HG02870 (cell line): ENCODE data around the gene HOXB9.

ENCODE experiments used
- ATAC-seq: cut with Tn5 transposase; IDR thresholded peaks from one replicate; pipeline ENCODE4 v1.9.1; 2021; ENCODE audit warnings: mild to moderate bottlenecking, moderate library complexity; ENCODE audit not compliant: unreplicated experiment

HOXB9 gene

DNA sequence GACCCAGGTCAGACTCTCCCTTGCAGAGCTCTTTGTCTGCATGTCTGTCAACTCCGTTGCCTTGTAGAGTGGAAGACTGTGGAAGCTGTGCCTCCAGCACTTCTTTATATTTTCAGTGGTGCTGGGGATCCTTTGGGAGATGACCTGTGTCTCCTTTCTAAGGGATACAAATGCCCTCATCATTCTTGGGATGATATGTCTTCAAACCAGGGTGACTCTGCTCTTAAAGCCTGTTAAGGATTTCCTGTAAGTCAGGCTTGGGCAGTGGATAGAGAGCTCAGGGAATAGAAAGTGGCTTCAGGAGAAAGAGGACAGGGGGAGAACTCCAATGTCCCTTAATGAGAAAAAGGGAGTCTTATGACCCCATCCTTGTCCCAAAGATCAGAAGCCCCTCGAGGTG is 37.6 kb downstream of the HOXB9 start:
- no peak for ATAC-seq

DNA sequence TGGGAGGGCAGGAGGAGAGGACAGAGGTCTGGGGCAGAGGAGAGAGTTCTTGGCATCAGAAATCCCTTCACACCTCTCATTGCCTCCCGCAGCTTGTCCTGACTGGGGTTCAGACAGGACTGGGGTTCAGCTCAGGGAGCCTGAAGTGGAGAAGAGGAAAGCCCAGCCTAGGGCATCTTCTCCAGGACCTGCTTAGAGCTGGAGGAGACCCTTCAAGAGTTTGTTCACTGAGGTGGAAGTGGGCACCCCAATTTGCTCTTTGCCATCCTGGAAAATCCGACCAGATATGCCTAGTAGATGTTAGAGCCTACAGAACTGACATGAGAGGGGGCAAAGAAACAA is 38.1 kb downstream of the HOXB9 start:
- ATAC-seq: no peak

DNA sequence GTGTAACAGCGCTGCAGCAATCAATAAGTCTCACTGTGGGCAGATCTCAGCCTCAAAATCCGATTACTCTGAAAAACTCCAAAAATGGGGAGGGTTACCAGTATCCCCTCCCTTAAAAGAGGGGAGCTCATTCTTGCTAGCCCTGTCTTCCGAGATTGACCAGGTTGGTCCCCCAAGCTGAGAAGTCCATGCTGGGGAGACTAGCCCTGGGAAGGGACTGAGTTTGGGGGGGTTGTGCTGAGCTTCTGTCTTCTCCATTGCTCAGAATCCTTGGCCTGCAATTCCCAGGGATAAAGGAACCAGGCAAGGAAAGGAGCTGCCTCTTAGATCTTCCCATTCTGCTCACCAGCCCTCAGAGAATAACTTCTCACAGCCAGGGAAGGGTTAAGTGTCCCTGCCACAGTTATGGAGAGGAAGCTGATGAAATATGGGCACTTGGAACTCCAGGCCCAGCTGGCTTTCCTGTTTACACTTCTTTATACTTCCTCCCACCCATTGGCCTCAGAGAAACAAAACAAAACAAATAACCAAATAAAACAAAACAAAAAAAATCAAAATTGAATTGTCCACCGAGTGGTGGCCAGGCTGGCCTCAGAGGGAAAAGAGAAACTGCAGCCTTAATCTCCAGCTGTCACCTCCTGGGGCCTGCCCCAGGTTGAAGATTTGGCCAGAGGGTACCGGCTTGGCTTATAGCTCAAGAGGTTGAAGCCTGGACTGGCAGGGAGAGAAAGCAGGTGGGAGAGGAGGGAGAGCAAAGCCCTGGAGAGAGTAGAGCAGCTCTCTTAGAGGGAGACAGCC is 38.7 kb downstream of the HOXB9 start:
- ATAC-seq: no peak

DNA sequence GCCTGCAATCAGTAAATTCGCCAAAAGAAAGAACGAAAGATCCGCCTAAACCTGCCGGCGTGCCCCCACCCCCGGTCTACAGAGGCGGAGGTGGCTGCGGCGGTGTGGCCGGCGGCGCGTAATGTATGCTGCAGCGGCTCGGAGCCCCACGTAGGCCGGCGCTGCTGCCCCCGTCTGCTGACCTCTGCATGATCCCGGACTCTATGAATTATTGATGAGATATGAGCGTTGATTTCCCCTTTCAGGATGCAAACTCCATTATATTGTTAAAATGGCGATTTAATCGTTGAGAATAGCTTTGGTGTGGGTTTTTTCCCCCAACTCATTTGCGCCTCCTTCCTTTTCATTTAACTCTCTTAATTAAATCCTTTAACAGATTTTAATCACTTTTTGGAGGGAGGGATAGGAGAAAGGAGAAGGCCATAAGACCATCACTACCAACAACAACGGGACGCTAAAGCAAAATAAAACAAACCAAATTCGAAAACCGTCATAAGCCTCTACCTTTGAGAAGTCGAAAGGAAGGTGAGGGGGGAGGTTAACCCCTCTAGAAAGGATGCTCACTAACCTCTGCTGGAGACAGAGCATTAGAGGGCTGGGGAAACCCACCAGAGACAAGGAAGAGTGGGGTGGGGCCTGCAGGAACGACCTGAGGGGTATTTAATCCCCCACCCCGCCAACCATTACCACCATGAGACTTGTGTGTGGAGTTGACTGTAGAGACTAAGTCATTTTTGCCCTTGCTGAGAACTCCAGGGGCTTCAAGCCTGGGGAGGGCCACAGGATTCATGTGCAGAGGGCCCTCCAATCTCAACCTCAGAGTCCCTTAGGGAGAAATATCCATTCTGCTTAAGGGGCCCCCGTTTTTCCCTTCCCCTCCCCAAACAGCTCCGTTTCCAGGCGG is 39.6 kb downstream of the HOXB9 start:
- no peak for ATAC-seq

DNA sequence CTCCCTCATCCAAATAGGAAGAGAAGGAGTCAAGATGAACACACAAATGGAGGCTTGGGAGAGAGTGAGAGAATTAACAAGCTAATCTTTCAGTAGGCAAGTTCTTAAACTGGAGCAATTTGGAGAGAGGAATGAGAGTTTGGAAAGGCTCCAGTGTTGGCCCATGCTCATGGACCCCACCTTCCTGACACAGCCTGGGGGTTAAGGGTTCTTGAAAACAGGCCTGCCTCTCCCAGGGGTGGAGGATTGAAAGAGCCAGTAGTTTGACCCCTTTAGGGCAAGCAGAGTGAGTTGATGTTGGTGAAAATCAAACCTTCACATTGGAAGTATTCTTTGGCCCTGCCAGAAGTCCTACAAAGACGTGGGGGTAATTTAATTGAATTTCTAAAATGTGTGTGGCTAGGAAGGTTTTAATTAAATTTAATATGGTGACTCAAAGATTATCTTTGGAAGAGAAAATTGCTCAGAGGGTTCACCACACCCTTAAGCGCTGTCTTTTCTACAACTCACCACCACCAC is 41.9 kb downstream of the HOXB9 start:
- no peak for ATAC-seq

DNA sequence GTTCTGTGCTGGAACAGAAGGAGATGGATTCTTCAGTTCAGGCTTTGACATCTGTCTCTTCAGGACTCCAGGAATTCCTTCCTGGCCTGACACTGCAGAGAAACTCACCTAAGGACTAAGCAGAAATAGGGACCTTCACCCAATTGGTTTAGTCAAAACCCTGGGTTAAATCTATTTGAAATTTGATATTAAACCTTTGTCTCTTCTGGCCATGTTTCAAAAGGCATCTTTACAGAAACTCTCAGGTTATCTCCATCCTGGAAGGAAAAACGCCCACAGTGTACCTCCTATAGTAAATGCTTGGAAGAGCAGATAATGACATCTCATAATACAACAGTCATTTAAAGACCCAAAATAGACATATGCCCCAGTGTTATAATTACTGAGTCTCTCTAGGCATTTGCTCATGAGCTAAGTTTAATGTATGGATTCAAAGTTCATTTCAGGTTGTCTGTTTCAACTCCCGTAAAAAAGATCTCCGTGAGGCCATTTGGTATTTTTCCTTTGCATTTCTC is 42.4 kb downstream of the HOXB9 start:
- ATAC-seq: no peak

DNA sequence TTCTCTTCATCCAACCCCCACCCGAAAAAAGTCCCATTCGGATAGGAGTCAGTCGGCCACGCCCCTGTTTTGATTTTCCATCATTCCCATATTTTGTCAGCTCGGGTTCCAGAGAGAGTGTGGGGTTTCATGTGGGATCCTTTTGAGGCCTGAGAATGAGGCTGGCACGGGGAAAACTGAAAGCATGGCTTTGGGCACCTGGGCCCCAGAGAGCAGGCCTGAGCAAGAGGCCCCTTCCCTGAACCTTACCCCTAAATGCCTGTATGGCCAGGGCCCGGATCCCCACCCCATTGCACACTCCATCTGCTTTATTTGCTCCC is 43.4 kb downstream of the HOXB9 start:
- no peak for ATAC-seq

DNA sequence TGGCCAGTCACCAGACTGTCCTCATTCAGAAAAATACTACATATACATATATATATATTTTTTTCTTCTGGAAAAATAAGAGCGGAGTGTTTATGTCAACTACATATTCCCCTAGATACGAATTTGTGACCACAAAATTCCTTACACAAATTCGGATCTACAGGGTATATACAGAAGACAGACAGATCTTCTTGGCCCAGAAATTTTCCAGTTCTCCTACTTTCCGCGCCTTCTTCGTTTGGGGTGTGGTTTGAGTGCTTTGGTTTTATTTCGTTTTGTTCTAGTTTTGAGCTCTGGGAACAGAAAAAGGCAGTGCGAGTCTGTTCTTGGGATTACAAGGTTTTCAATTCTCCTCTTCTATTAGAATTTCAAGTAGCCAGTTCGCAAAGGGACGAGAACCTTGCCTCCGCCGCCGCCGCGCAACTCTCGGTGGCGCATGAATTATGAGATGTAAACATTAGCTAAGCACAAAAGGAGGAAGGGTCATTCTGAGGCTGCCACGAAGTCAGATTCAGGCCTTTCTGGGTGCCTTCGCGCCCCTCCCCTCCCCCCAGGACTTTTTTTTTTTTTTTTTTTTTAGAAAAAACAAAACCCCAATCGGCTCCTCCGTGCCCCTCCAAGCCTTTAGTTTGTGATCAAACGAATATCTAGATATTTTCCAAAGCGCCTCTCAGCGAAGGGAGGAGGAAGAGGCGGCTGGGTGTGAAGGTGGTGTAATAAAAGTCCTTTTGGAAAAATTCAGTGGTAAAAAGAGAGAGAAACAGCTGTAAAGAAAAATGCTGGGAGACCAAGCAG is 46.2 kb downstream of the HOXB9 start:
- ATAC-seq: no peak

DNA sequence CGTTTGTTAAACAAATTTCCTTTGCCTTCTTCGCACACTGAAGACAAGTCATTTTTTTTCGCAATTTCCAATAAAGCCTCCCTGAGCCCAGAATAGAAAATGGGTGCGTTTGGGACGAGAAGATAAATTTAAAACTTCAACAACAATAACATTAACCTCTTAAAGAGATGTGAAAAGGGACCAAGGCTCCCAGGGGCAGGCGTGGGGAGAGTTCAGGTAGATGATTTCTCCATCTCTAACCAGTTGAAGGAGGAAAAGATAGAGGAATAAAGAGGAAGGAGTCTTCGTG is 46.7 kb downstream of the HOXB9 start:
- no peak for ATAC-seq

DNA sequence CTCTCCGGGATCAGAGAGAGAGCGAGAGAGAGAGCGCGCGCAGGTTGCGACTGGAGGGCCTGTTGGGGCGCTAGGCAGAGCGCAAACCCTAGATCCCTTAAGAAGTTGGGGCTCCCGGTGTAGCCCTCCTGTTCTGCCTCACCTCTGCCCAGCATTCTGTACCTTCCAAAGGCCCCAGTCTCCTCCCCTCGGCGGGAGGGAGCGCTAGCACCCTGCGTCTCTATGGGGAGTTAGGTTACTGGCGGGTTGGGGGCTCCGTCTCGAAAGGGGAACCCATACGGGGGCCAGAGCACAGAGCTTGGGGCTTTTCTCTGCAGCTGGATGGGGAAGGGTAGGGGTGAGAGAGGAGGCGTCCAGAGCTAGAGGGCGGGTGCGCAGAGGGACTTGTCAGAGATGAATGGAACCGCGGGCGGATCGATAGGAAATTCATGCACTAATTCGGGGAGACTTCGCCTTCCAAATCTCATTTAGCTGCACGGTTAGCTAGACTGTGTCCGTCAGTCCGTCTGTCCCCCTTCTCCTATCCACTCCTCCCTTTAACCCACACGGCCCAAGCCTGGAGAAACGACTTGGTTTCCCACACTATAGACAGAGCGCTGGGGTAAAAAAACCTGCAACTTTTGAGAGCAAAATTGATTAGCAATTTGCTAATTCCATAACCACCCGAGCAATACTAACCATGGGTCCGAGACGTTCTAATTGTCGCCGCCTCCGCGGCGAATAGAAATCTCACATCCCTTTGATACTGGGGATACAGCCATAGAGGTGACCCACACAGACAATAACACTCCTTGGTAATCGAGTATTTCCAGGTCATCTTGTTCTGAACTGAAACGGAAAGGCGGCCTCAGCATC is 47.3 kb downstream of the HOXB9 start:
- peak; percentile 22 for ATAC-seq

DNA sequence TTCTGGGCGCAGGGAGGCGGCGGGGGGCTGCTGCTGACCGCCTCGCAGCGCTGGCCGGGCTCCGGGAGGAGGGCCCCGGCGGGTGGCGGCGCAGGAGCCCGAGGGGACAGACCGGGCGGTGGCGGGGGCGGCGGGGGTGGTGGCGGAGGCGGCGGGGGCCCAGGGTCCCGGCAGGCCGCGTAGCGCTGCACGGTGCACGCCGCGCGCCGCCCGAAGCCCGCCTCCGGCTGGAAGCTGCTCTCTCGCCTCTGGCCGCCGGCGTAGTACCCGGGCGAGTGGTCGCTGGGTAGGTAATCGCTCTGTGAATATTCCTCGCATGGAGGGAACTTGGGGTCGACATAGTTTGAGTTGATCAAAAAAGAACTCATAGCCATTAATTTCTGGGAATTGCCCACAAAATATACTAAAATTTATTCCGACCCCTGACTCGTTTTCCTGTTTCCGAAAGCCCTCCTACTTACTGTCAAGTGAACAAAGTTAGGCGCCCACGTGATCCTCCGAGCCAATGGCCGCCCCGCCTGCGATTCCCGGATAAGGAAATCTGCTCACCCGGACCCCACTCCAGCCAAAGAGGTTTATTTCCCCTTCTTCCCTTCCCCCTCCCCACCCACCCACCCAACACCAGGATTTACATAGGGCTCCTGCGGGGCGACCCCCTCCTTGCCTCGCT is 48.1 kb downstream of the HOXB9 start, which contains the start of gene HOXB4:
HOXB4 (minus strand) TSS at position 405 of the 670 bp plus-strand sequence; CDS start at position 374, 31 bp downstream.
- ATAC-seq: peak; percentile 69

DNA sequence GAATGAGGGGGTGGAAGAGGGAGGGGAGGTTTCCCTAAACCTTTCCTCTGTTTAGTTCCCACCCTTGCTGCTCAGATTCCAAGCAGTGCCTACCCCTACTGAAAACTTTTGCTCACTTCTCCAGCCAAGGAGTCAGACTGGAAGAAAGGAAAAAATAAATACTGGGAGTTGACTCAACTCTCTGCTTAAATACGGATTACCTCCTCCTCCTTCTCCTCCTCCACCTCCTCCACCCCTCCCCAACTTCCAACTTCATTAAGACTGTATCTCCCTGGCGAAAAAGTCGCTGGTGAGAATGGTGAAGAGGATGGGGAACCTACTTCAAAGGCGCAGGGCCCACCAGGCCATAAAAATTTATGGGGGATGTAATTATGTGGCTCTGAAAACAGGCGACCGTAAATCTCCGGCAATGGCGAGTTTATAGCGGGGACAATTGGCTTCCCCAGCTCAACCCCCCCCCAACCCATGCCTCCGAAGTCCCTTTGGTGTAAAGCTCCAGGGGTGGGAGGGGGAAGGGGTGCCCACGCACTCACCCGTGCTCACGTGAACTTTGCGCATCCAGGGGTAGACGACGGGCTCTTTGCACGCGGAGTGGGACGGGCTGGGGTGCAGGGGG is 48.7 kb downstream of the HOXB9 start:
- ATAC-seq: no peak

DNA sequence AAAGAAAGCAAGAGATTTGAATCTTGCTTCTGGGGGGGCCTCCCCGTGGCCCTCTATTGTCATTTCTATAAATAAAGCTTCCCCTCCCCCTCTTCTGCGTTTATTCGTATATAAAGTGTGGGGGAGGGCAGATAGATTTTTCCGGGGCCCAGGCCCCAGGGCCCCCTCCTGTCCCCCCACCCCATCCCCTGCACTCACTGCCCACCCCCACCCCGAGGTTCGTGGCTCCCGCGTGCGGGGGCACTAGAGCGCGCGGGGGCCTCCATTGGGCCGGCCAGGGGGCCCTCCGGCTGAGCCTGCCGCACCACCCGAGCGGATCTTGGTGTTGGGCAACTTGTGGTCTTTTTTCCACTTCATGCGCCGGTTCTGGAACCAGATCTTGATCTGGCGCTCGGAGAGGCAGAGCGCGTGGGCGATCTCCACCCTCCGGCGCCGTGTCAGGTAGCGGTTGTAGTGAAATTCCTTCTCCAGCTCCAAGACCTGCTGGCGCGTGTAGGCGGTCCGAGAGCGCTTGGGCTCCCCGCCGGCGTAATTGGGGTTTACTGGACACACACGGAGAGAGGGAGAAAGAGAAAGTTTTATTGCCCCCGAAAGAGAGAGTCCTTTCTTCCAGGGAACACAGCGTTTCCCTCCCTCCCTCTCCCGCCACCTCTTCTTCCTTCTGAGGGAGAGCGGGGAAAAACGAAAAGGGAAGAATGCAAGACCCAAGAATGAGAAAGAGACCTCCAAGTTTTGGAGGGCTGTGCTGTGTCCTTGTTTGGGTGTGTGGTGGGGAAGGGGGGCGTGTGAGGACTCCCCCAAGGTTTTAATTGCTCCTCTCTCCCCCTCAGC is 49.5 kb downstream of the HOXB9 start:
- no peak for ATAC-seq

DNA sequence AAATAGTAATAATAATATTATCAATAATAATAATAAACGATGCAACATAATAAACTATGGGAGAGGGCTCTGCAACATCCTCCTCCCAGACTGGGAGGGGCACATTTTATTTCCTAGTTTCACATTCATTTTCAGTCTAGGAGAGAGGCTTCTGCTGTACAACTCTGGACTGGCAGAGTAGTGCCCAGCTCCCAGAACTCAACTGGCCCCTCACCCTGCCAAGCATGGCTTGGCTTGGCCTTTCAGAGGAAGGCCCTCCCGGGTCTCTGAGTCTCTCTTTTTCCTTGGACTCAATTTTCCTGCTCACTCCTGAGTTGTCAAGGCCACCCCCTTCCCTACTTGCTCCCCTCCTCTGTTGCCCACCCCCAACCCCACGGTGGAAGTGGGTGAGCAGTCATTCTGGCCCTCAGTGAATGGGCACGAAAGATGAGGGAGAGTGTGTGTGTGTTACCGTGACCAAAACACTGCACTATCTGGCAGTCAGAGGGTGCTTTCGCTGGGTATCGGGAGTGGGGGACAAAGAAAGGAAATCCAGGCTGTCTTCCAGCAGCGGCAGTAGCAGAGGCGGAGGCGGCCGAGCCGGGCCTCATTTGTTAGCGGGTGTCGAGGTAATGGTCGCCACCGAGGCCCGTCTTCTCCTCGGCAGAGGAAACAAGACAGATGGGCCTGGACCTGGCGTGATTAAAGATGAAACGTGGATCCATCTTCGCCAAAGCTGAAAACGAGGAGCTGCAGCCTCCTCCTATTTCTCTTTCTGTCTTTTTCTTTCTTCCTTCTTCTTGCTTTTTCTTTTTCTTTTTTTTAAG is 50.3 kb downstream of the HOXB9 start:
- ATAC-seq: no peak

DNA sequence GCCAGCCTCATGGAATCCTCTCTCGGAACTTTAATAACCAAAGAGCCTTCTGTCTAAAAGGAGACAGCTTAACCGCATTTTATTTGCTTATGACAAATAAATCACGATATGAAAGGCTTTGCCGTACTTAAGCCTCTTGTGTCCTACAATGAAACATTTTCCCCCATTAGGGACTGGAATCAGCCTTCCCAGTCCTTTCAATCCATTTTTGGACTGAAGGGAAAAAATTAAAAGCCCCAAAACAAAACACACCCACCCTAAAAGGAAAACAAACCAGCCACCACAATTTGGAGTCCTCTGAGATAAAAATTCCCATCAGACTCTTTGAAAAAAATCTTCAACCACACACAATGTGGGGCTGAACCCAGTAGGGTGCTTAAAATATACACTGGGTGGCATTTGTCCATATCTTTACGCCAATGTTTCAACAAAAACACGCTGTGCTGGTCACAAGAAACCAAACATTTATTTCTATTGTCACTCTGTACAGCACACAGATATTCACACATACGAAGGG is 51.0 kb downstream of the HOXB9 start:
- no peak for ATAC-seq

DNA sequence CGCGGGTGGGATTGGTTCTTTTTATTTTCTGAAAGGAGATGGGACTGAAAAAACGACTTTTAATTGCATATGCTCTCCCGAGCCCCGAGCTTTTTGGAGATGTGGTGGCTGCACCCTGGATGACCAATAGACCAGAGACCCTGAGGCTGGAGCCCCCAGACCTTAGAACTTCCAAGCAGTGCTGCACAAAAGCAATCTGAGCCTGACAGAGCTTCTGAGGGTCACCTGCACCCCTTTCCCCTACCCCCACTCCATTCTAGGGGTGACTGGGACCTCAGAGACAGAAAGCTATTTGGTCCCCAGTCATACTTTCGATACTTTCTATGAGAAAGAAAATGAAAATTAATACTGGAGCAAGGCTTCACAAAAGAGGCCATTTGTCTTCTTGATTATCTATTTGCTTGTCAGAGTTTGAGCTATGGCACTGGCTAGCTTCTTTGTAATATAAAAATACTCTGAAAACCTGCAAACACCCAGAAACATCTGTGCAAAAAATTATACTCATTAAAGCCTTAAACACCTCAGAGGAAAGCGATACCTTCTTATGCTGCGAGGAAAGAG is 51.6 kb downstream of the HOXB9 start:
- ATAC-seq: no peak

DNA sequence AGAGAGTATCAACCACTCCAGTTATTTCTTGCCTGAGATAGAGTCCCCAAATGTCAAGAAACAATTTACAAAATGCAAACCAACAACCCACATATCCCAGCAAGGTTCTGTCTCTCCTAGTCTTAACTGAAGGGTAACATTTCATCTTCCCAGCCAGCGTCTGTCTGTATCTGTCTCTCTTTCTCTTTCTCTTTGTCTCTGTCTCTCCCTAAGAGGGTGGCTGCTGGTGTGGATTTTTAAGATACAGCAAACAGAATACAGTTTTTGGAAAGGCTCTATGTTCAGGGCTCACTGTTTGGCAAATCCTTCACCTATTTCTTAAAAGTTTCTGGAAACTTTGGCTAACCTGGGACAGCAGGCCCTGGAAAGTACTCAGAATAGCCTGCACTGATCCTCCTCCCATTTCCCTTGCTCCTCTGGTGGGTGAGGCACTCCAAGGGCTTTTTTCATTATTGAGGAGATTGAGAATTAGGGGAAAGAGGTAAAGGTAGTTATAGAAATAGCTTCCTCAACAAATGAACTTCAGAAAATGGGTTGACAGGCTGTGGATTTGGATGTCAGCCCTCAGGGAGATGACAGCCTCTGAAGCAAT is 54.2 kb downstream of the HOXB9 start:
- no peak for ATAC-seq
